Measurements from ENCODE around the gene TACR2. TPM values are rescaled to one million over a fixed set of nuclear protein-coding genes. Genes with fewer than 3 reads are reported as not detected.

The TACR2 gene
- total and polyA plus RNA-seq, 2 of the 13 experiments (the other 11 are each of a cell fraction or from before 2014, with no cell fraction given): 0.04 TPM; not detected in 1

DNA sequence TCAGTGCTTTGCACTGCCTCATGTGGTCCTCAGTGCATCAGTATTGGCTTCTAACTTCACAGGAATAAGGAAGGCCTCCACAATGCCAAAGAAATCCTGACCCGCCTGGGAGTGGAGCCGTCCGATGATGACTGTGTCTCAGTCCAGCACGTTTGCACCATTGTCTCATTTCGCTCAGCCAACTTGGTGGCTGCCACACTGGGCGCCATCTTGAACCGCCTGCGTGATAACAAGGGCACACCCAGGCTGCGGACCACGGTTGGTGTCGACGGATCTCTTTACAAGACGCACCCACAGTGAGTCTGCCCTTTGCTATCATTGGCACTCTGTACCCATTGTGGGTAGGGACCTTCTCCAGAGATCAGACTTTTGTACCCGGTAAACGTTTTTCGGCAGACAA, 36.9 kb downstream of the TACR2 start:
- ATAC-seq: no peak
- H3K9me3 ChIP-seq (ENCODE audit: low read length): no peaks in the 10 kb centered on the region
- no peak overlapping the region for H2AFZ ChIP-seq (ENCODE audit: low read length)
- ChIA-PET CTCF (ENCODE audit: low intra/inter-chr PET ratio, low total read pairs) (no interaction called here), POLR2A (no interaction called here)
- H3K36me3 ChIP-seq (replicated peaks in 1 of 2; ENCODE audit: control insufficient read depth in 1 of 2, insufficient read depth in 2 of 2, low read length in 2 of 2): no peaks in the 10 kb centered on the region
- in situ Hi-C loops (cut with HindIII; ENCODE audit: extremely low pct_ligation_motif_present, low pct_unique_long_range_greater_than_20kb) (no loop called here), intact Hi-C loops (cut with micrococcal nuclease; ENCODE audit: unreplicated experiment) (no loop called here)
- TF ChIP-seq FOXC1 (CRISPR knock-in tag; IDR thresholded peaks at IDR 0.05; ENCODE audit: borderline replicate concordance): no peak
- TF ChIP-seq THYN1 (CRISPR knock-in tag; IDR thresholded peaks at IDR 0.05; ENCODE audit: borderline replicate concordance, low read depth): no peak
- TF ChIP-seq, protein P1, sequence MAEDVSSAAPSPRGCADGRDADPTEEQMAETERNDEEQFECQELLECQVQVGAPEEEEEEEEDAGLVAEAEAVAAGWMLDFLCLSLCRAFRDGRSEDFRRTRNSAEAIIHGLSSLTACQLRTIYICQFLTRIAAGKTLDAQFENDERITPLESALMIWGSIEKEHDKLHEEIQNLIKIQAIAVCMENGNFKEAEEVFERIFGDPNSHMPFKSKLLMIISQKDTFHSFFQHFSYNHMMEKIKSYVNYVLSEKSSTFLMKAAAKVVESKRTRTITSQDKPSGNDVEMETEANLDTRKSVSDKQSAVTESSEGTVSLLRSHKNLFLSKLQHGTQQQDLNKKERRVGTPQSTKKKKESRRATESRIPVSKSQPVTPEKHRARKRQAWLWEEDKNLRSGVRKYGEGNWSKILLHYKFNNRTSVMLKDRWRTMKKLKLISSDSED (CRISPR knock-in tag; IDR thresholded peaks at IDR 0.05): no peak
- TF ChIP-seq ZSCAN30 (CRISPR knock-in tag; IDR thresholded peaks at IDR 0.05): no peak
- TF ChIP-seq, protein P2, sequence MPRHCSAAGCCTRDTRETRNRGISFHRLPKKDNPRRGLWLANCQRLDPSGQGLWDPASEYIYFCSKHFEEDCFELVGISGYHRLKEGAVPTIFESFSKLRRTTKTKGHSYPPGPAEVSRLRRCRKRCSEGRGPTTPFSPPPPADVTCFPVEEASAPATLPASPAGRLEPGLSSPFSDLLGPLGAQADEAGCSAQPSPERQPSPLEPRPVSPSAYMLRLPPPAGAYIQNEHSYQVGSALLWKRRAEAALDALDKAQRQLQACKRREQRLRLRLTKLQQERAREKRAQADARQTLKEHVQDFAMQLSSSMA (CRISPR knock-in tag; IDR thresholded peaks at IDR 0.05): no peak
- TF ChIP-seq NFE2 (CRISPR knock-in tag; IDR thresholded peaks at IDR 0.05): no peak
- no TSS peak for BruUV-seq (replicated peaks)
- H3K27me3 ChIP-seq (ENCODE audit: control insufficient read depth in 1 of 2, insufficient read depth in 2 of 2, low read length in 2 of 2): peaks cover 0 to 23% of the 10 kb centered on the region in 2 experiments; a peak in 1 of 5 replicates
- no peak for FAIRE-seq
- H3K4me2 ChIP-seq (ENCODE audit: low read depth, low read length): no peak overlapping the region
- no peaks in the 10 kb centered on the region for H3K79me2 ChIP-seq (ENCODE audit: insufficient read depth, low read length)
- no peak overlapping the region for H3K27ac ChIP-seq (ENCODE audit: extremely low read length, insufficient read depth, low read length)
- no peak overlapping the region for H3K9ac ChIP-seq (ENCODE audit: insufficient read depth, low read depth, low read length)
- 67% methylated on average over 7 of the region's 16 CpGs for WGBS (ENCODE audit: low lambda C conversion rate)
- peaks cover 2% of the 10 kb centered on the region for H3K4me1 ChIP-seq (ENCODE audit: insufficient read depth, low read length)
- H3K4me3 ChIP-seq (replicated peaks in 1 of 3; ENCODE audit: insufficient read depth in 1 of 3, low read depth in 2 of 3, low read length in 3 of 3): no peak overlapping the region
- DNase-seq (ENCODE audit: low spot score): no peak
- H4K20me1 ChIP-seq (ENCODE audit: insufficient read depth, low read length): no peaks in the 10 kb centered on the region

DNA sequence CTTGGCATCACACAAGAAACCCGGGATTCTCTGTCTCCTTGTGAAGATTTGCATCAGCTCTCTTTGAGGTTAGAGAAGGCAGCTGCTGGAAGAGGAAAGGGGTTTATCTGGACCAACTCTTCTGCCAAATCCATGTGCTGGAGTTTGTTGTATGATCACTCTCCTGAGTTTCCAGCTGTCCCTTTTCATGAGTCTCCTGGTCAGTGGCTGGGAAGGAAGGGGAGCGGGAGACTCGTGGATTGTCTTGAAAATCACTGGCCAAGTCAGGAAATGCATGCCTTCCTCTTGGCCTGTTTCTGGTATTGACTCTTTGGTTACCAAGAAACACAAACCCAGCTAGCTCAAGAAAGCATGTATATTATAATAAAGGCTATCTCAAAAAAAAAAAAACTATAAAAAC, 38.8 kb downstream of the TACR2 start:
- ChIA-PET POLR2A (no interaction called here), CTCF (ENCODE audit: low intra/inter-chr PET ratio, low total read pairs) (no interaction called here)
- Histone ChIP-seq H2AFZ (ENCODE audit: low read length) (no peak overlapping the region), H3K27ac (ENCODE audit: extremely low read length, insufficient read depth, low read length) (no peak overlapping the region), H3K4me3 (replicated peaks in 1 of 3; ENCODE audit: insufficient read depth in 1 of 3, low read depth in 2 of 3, low read length in 3 of 3) (no peak overlapping the region), H3K9ac (ENCODE audit: insufficient read depth, low read depth, low read length) (no peak overlapping the region), H3K4me2 (ENCODE audit: low read depth, low read length) (no peak overlapping the region), H4K20me1 (ENCODE audit: insufficient read depth, low read length) (no peaks in the 10 kb centered on the region), H3K9me3 (ENCODE audit: low read length) (no peaks in the 10 kb centered on the region), H3K4me1 (ENCODE audit: insufficient read depth, low read length) (no peaks in the 10 kb centered on the region), H3K79me2 (ENCODE audit: insufficient read depth, low read length) (no peaks in the 10 kb centered on the region), H3K36me3 (replicated peaks in 1 of 2; ENCODE audit: control insufficient read depth in 1 of 2, insufficient read depth in 2 of 2, low read length in 2 of 2) (no peaks in the 10 kb centered on the region), H3K27me3 (ENCODE audit: control insufficient read depth in 1 of 2, insufficient read depth in 2 of 2, low read length in 2 of 2) (peaks cover 2 to 32% of the 10 kb centered on the region in 2 experiments; a peak in 2 of 5 replicates)
- no TSS peak for BruUV-seq (replicated peaks)
- 22% methylated on average over 3 of the region's 3 CpGs for WGBS (ENCODE audit: low lambda C conversion rate)
- no peak for DNase-seq (ENCODE audit: low spot score)
- ATAC-seq: no peak
- TF ChIP-seq NFYB (CRISPR knock-in tag; IDR thresholded peaks at IDR 0.05) (no peak), ZBTB21 (CRISPR knock-in tag; IDR thresholded peaks at IDR 0.05) (no peak), TEAD2 (CRISPR knock-in tag; IDR thresholded peaks at IDR 0.05) (no peak), NFE2 (CRISPR knock-in tag; IDR thresholded peaks at IDR 0.05) (no peak), MATR3 (CRISPR knock-in tag; IDR thresholded peaks at IDR 0.05) (no peak), ZNF891 (CRISPR knock-in tag; IDR thresholded peaks at IDR 0.05) (no peak), ZNF788 (CRISPR knock-in tag; IDR thresholded peaks at IDR 0.05; ENCODE audit: borderline replicate concordance) (no peak)
- TF ChIP-seq, protein P3, sequence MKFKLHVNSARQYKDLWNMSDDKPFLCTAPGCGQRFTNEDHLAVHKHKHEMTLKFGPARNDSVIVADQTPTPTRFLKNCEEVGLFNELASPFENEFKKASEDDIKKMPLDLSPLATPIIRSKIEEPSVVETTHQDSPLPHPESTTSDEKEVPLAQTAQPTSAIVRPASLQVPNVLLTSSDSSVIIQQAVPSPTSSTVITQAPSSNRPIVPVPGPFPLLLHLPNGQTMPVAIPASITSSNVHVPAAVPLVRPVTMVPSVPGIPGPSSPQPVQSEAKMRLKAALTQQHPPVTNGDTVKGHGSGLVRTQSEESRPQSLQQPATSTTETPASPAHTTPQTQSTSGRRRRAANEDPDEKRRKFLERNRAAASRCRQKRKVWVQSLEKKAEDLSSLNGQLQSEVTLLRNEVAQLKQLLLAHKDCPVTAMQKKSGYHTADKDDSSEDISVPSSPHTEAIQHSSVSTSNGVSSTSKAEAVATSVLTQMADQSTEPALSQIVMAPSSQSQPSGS (CRISPR knock-in tag; IDR thresholded peaks at IDR 0.05): no peak
- TF ChIP-seq, protein P4, sequence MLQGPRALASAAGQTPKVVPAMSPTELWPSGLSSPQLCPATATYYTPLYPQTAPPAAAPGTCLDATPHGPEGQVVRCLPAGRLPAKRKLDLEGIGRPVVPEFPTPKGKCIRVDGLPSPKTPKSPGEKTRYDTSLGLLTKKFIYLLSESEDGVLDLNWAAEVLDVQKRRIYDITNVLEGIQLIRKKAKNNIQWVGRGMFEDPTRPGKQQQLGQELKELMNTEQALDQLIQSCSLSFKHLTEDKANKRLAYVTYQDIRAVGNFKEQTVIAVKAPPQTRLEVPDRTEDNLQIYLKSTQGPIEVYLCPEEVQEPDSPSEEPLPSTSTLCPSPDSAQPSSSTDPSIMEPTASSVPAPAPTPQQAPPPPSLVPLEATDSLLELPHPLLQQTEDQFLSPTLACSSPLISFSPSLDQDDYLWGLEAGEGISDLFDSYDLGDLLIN (CRISPR knock-in tag; IDR thresholded peaks at IDR 0.05; ENCODE audit: borderline replicate concordance): no peak
- no peak for FAIRE-seq
- intact Hi-C loops (cut with micrococcal nuclease; ENCODE audit: unreplicated experiment) (no loop called here), in situ Hi-C loops (cut with HindIII; ENCODE audit: extremely low pct_ligation_motif_present, low pct_unique_long_range_greater_than_20kb) (no loop called here)

Data from HepG2 (cell line).